Nephron (organoid): ENCODE results near the gene LPIN2.

Experiments
- H3K27ac Mint-ChIP-seq, 3 experiments: 2 replicates each; pipeline ENCODE4 v1.8.0; 2020; ENCODE audit warnings: mixed read lengths in 3 of 3, mild to moderate bottlenecking in 2 of 3, moderate library complexity in 1 of 3
- H3K27me3 Mint-ChIP-seq: 2 replicates; pipeline ENCODE4 v1.8.0; 2021; ENCODE audit warnings: low read depth, mild to moderate bottlenecking, moderate library complexity, mixed read lengths
- H3K36me3 Mint-ChIP-seq: 2 replicates; pipeline ENCODE4 v1.8.0; 2020; ENCODE audit warnings: low read depth, mixed read lengths
- H3K4me1 Mint-ChIP-seq: 2 replicates; pipeline ENCODE4 v1.8.0; 2020; ENCODE audit warnings: mixed read lengths
- H3K4me3 Mint-ChIP-seq, 3 experiments: 2 replicates each; pipeline ENCODE4 v1.8.0; 2020; ENCODE audit warnings: mild to moderate bottlenecking in 3 of 3, mixed read lengths in 3 of 3, moderate library complexity in 2 of 3
- H3K9me3 Mint-ChIP-seq: 2 replicates; pipeline ENCODE4 v1.8.0; 2020; ENCODE audit warnings: mixed read lengths
- TF ChIP-seq, protein P1 (sequence below), 3 experiments: fragments of 200-600 bp; sonication (generic); IDR thresholded peaks; one replicate each; pipeline ENCODE4 v1.5.0; 2021; ENCODE audit warnings: antibody characterized with exemption in 3 of 3; ENCODE audit not compliant: unreplicated experiment in 3 of 3

Gene LPIN2

DNA sequence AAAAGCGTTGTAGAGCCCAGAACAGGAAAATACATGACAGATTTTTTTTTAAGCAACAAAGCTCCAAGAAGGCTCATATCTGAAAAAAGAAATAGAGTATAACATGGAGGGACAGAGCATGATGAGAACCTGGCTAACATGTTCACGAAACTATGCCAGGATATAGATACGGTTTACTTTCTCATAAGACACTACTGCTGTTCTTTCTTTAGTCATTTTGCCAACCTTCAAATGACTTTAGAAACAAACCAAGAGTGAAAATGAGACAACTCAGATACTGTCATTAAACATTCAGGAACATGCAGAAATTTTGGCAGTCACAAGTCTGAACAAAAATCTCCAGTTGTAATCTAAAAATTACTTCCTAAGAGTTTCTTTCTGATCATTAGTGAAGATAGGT lies 14.3 kb downstream of the LPIN2 start:
- peak overlapping the region; percentile 30 to 91 (median 74) for H3K27ac Mint-ChIP-seq
- H3K9me3 Mint-ChIP-seq, result peaks cover 19% of the 10 kb centered on the region
- H3K4me1 Mint-ChIP-seq, result peaks cover 24% of the 10 kb centered on the region
- H3K36me3 Mint-ChIP-seq, result peaks cover 50% of the 10 kb centered on the region
- H3K4me3 Mint-ChIP-seq, result no peak overlapping the region
- TF ChIP-seq, protein P1, sequence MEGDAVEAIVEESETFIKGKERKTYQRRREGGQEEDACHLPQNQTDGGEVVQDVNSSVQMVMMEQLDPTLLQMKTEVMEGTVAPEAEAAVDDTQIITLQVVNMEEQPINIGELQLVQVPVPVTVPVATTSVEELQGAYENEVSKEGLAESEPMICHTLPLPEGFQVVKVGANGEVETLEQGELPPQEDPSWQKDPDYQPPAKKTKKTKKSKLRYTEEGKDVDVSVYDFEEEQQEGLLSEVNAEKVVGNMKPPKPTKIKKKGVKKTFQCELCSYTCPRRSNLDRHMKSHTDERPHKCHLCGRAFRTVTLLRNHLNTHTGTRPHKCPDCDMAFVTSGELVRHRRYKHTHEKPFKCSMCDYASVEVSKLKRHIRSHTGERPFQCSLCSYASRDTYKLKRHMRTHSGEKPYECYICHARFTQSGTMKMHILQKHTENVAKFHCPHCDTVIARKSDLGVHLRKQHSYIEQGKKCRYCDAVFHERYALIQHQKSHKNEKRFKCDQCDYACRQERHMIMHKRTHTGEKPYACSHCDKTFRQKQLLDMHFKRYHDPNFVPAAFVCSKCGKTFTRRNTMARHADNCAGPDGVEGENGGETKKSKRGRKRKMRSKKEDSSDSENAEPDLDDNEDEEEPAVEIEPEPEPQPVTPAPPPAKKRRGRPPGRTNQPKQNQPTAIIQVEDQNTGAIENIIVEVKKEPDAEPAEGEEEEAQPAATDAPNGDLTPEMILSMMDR (IDR thresholded peaks at IDR 0.05; ENCODE audit: unreplicated experiment in 3 of 3), result no peak
- no peaks in the 10 kb centered on the region for H3K27me3 Mint-ChIP-seq

DNA sequence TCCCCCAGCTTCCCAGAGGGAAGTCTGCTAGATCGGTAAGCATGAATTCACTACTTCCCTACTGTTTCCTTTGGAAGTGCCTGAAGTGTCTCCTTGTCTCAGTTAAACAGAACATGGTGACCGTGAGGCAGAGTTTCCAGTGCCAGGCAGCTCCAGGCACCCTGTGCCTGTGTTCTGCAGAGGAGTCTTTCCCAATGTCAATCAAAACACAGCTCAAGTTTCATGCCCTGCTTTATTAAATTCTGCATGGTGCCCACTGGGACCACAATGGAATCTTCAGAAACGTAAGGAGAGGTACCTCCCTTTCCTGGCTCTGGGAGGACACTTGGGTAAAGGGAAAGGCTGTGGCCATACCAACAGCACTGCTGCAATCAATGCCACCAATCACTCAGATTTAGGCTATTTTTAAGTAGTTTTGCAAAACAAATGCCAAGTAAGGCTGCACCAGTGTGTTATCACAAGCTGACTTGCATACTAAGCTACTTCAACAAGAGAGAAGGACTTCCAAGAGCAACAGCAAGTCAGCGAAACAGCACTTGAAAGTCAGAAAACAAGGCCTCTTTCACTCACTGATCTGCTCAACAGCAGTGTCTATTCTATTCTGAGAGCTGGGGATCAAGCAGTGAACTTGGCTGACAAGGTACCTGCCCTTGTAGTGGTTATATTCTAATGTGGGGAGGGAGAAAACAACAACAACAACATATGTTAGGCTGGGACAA lies 14.9 kb downstream of the LPIN2 start:
- H3K4me3 Mint-ChIP-seq, result no peak overlapping the region
- peaks cover 48% of the 10 kb centered on the region for H3K36me3 Mint-ChIP-seq
- no peaks in the 10 kb centered on the region for H3K27me3 Mint-ChIP-seq
- peak overlapping the region; percentile 30 to 91 (median 74) for H3K27ac Mint-ChIP-seq
- TF ChIP-seq, protein P1 (IDR thresholded peaks at IDR 0.05; ENCODE audit: unreplicated experiment in 3 of 3), result no peak
- peaks cover 15% of the 10 kb centered on the region for H3K9me3 Mint-ChIP-seq
- peaks cover 24% of the 10 kb centered on the region for H3K4me1 Mint-ChIP-seq

DNA sequence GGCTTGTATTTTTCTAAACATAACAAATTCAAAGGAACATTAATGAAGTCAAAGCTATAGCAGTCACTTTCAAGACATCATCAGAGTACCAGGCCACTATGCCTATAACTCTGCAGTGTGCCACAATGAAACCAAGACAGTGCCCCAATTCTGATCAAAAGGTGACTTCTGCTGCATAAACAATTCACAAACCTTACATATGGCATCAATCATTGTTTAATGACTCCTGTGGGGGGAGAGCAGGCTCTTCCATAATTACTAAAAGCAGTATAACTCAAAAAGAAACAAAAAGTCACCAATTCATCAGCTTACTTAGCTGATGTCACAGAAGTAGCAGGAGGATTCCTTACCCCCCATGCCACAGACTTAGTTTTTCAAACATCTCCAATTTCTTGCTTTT lies 15.5 kb downstream of the LPIN2 start:
- H3K27ac Mint-ChIP-seq, result peak overlapping the region; percentile 30 to 91 (median 74)
- peaks cover 9% of the 10 kb centered on the region for H3K9me3 Mint-ChIP-seq
- no peak overlapping the region for H3K4me3 Mint-ChIP-seq
- peaks cover 43% of the 10 kb centered on the region for H3K36me3 Mint-ChIP-seq
- H3K4me1 Mint-ChIP-seq, result peaks cover 24% of the 10 kb centered on the region
- TF ChIP-seq, protein P1 (IDR thresholded peaks at IDR 0.05; ENCODE audit: unreplicated experiment in 3 of 3), result no peak
- no peaks in the 10 kb centered on the region for H3K27me3 Mint-ChIP-seq

DNA sequence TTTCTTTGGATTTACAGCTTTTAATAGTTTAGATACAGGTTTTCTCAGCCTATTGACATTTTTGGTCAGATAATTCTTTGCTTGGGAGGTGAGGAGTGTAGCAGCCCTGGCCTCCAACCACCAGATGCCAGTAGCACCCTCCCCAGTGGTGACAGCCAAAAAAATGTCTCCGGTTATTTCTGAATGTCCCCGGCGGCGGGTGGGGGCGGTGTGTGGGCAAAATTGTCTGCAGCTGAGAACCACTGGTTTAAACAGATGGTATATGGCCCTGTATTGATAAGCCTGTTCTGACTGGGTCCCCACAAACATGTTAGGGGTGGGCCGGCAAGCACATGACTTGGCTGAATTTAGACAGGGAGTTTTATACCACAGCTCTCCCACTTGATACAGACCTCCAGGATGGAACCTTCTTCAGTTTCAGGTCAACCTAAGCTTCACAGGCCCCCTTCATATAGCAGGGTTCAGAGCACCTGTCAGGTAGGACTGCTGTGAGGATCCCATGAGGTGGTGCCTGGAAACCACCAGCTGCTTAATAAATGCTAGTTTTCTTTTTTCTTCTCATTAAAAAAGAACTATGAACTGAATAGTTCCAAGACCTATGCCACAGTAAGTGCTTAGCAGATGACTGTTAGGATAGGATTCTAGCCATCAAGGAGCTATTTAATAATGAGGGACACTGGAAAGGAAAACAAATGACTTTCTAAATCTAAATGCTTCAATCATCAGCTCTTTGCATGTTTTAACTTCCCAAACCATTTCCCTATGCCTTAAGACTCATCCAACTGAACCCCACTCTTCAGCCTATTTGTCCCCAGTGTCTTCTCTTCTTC lies 18.1 kb downstream of the LPIN2 start:
- TF ChIP-seq, protein P1 (IDR thresholded peaks at IDR 0.05; ENCODE audit: unreplicated experiment in 3 of 3), result no peak
- Mint-ChIP-seq H3K4me1 (peaks cover 24% of the 10 kb centered on the region), H3K36me3 (peaks cover 39% of the 10 kb centered on the region), H3K27ac (peak overlapping the region in 1 of 3 experiments; percentile 48), H3K27me3 (no peaks in the 10 kb centered on the region), H3K4me3 (no peak overlapping the region), H3K9me3 (peaks cover 12% of the 10 kb centered on the region)

DNA sequence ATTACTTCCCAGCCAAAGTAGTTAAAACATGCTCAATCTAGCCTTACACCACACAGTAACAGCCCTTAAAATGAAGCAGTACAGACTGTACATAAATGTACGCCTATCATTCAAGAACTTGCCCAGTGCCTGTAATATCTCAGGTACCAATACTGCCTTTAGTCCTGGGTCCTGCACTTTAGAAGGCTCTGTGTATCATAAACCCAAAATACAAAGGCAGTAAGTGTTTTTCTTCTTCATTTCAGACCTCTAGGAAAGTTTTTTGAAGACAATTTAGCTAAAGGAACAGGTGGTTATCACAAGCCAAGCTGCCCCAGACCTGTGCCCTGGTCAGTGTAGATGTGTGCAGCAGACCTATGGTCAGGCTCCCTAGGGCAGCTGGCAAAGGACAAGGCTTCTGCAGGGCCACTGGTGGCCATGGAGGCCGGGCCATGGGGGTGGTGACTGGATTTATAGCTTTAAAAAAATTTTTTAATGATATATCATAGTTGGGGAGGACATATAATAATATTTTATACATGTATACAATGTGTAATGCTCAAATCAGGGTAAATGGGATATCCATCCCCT lies 18.8 kb downstream of the LPIN2 start:
- Mint-ChIP-seq H3K4me1 (peaks cover 24% of the 10 kb centered on the region), H3K36me3 (peaks cover 42% of the 10 kb centered on the region), H3K27me3 (no peaks in the 10 kb centered on the region), H3K4me3 (no peak overlapping the region), H3K9me3 (peaks cover 17% of the 10 kb centered on the region), H3K27ac (no peak overlapping the region)
- TF ChIP-seq, protein P1 (IDR thresholded peaks at IDR 0.05; ENCODE audit: unreplicated experiment in 3 of 3), result no peak
